ENCODE measurements around the gene PADI1. TPM values are rescaled to one million over a fixed set of nuclear protein-coding genes. Genes with fewer than 3 reads are reported as not detected.

Gene PADI1
- polyA plus RNA-seq, 1 donor from 2014 or later: 0.66 TPM

- H3K9me3 ChIP-seq (ENCODE audit: low read length): no peaks in the 10 kb centered on the region
- no peaks in the 10 kb centered on the region for H3K27me3 ChIP-seq (ENCODE audit: insufficient read depth, low read depth, low read length)
- no peaks in the 10 kb centered on the region for H4K20me1 ChIP-seq (ENCODE audit: insufficient read depth)
- no peak for TF ChIP-seq EZH2 (IDR thresholded peaks at IDR 0.05; ENCODE audit: borderline replicate concordance, insufficient read depth, low read length, poor library complexity, severe bottlenecking)
- no peak for TF ChIP-seq EP300 (conservative IDR thresholded peaks at IDR 0.05; ENCODE audit: poor library complexity, severe bottlenecking)
- no peak for TF ChIP-seq MXI1 (conservative IDR thresholded peaks at IDR 0.05; ENCODE audit: poor library complexity, severe bottlenecking)
- H3K36me3 ChIP-seq (ENCODE audit: insufficient read depth, low read length): no peaks in the 10 kb centered on the region
- no peaks in the 10 kb centered on the region for H3F3A ChIP-seq (ENCODE audit: insufficient read depth, low read length, poor library complexity, severe bottlenecking)
- H3K27ac ChIP-seq (ENCODE audit: low read length): no peak overlapping the region
- H3K4me3 ChIP-seq (ENCODE audit: low read length): no peak overlapping the region
- H3K9me2 ChIP-seq (ENCODE audit: insufficient read depth, low read length): no peaks in the 10 kb centered on the region
- no peaks in the 10 kb centered on the region for H3K79me2 ChIP-seq (replicated peaks; ENCODE audit: insufficient read depth, low read length)
- no peak overlapping the region for H2AFZ ChIP-seq (ENCODE audit: low read depth, low read length)
- no peak overlapping the region for H3K9ac ChIP-seq (ENCODE audit: low read length)
- no peak overlapping the region for H3K4me2 ChIP-seq (ENCODE audit: low read length)
These were observed 23.7 kb downstream of the PADI1 start for GRCh38 chr1:17228619-17229018.

DNA sequence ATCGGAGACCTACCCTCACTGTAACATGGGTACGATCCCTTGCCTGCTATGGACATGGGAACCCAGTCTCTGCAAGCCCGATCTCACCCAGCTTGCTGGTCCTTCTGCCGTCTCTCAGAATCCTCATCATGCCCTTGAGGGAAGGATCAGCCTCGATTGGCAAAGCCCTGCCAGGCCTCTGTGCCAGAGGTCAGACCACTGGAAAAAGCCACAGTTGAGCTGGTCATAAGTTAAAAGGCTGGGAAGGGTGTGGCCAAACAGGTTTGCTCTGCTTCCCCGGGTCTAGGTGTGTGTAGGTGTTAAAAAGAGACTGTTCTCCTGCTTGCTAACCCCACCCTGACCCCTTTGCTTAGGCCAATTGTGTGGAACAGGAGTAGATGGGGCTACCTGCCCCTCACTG, 24.5 kb downstream of the PADI1 start:
- H3K27ac ChIP-seq (ENCODE audit: low read length): no peak overlapping the region
- TF ChIP-seq SMC3 (conservative IDR thresholded peaks at IDR 0.05; ENCODE audit: poor library complexity): no peak
- TF ChIP-seq RAD21 (conservative IDR thresholded peaks at IDR 0.05): no peak
- TF ChIP-seq EP300 (conservative IDR thresholded peaks at IDR 0.05; ENCODE audit: poor library complexity, severe bottlenecking): no peak
- no peak for TF ChIP-seq TAF1 (IDR thresholded peaks at IDR 0.05; ENCODE audit: low read depth)
- TF ChIP-seq MXI1 (conservative IDR thresholded peaks at IDR 0.05; ENCODE audit: poor library complexity, severe bottlenecking): no peak
- TF ChIP-seq POLR2AphosphoS5 (IDR thresholded peaks at IDR 0.05): no peak
- no peak for TF ChIP-seq EZH2 (IDR thresholded peaks at IDR 0.05; ENCODE audit: borderline replicate concordance, insufficient read depth, low read length, poor library complexity, severe bottlenecking)
- TF ChIP-seq REST (IDR thresholded peaks at IDR 0.05; ENCODE audit: borderline replicate concordance): no peak
- TF ChIP-seq, protein P1, sequence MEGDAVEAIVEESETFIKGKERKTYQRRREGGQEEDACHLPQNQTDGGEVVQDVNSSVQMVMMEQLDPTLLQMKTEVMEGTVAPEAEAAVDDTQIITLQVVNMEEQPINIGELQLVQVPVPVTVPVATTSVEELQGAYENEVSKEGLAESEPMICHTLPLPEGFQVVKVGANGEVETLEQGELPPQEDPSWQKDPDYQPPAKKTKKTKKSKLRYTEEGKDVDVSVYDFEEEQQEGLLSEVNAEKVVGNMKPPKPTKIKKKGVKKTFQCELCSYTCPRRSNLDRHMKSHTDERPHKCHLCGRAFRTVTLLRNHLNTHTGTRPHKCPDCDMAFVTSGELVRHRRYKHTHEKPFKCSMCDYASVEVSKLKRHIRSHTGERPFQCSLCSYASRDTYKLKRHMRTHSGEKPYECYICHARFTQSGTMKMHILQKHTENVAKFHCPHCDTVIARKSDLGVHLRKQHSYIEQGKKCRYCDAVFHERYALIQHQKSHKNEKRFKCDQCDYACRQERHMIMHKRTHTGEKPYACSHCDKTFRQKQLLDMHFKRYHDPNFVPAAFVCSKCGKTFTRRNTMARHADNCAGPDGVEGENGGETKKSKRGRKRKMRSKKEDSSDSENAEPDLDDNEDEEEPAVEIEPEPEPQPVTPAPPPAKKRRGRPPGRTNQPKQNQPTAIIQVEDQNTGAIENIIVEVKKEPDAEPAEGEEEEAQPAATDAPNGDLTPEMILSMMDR (IDR thresholded peaks at IDR 0.05; ENCODE audit: poor library complexity, severe bottlenecking): no peak

More for the DNA sequence above, 24.5 kb downstream of the PADI1 start:
- no peaks in the 10 kb centered on the region for H4K20me1 ChIP-seq (ENCODE audit: insufficient read depth)
- H3K9me3 ChIP-seq (ENCODE audit: low read length): no peaks in the 10 kb centered on the region
- H3K4me2 ChIP-seq (ENCODE audit: low read length): no peak overlapping the region
- H3K36me3 ChIP-seq (ENCODE audit: insufficient read depth, low read length): no peaks in the 10 kb centered on the region
- no peak overlapping the region for H3K4me3 ChIP-seq (ENCODE audit: low read length)
- H3K9me2 ChIP-seq (ENCODE audit: insufficient read depth, low read length): no peaks in the 10 kb centered on the region
- H2AFZ ChIP-seq (ENCODE audit: low read depth, low read length): no peak overlapping the region
- no peaks in the 10 kb centered on the region for H3F3A ChIP-seq (ENCODE audit: insufficient read depth, low read length, poor library complexity, severe bottlenecking)
- H3K79me2 ChIP-seq (replicated peaks; ENCODE audit: insufficient read depth, low read length): no peaks in the 10 kb centered on the region
- H3K9ac ChIP-seq (ENCODE audit: low read length): no peak overlapping the region
- no peaks in the 10 kb centered on the region for H3K27me3 ChIP-seq (ENCODE audit: insufficient read depth, low read depth, low read length)

Measured in neural cell (in vitro differentiated cells).